ENCODE measurements around the gene THUMPD1.
"Not testable (repeated sequence)": the region's sequence is repeated elsewhere in the genome, so short reads cannot be mapped to it uniquely, and the experiment has no call there.

THUMPD1 gene

DNA sequence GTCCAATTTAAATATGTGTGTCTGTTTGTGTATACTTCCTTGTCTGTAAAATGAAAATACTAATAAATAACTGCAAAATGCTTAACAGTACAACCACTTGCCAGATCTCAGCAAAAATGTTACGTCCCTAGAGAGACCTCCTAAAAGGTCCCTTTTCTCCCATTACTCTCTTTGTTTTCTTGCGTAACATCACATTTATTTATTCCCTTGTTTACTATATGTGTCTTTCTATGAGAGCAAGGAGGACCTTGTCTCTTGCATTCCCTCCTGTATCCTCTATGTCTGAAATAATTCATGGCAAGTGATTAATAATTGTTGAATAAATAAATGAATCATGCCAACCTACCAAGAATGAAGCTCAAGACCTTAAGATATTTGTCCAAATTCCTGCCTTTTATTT is 24.1 kb upstream of the THUMPD1 start:
- H3K27me3 ChIP-seq (ENCODE audit: insufficient read depth, low read length) = no peaks in the 10 kb centered on the region
- H3K4me3 ChIP-seq (ENCODE audit: low read length) = no peak overlapping the region
- H3K27ac ChIP-seq (ENCODE audit: low read length) = no peak overlapping the region
- H3K9me3 ChIP-seq (ENCODE audit: insufficient read depth, low read depth, low read length) = 0 out of 2 replicates have a peak, but pooled peaks cover 3% of the 10 kb centered on the region
- H3K36me3 ChIP-seq (ENCODE audit: insufficient read depth, low read depth, low read length) = no peaks in the 10 kb centered on the region
- no peaks in the 10 kb centered on the region for H3K4me1 ChIP-seq (ENCODE audit: insufficient read depth, low read length)
- no peak overlapping the region for H3K9ac ChIP-seq (ENCODE audit: low read depth, low read length)

DNA sequence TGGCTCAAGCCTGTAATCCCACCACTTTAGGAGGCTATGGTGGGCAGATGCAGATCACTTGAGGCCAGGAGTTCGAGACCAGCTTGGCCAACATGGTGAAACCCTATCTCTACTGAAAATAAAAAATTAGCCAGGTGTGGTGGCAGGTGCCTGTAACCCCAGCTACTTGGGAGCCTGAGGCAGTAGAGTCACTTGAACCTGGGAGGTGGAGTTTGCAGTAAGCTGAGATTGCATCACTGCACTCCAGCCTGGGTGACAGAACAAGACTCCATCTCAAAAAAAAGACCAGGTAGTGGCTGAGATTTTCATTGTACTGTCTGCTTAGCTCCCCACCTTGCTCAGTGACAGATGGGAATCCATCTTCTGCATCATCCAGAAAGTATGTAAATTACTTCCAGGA is 22.8 kb upstream of the THUMPD1 start:
- not testable (repeated sequence) for H3K27ac ChIP-seq (ENCODE audit: low read length); H3K9me3 ChIP-seq (ENCODE audit: insufficient read depth, low read depth, low read length); H3K4me3 ChIP-seq (ENCODE audit: low read length); H3K4me1 ChIP-seq (ENCODE audit: insufficient read depth, low read length); H3K9ac ChIP-seq (ENCODE audit: low read depth, low read length); H3K27me3 ChIP-seq (ENCODE audit: insufficient read depth, low read length); H3K36me3 ChIP-seq (ENCODE audit: insufficient read depth, low read depth, low read length)

- Histone ChIP-seq H3K27me3 (ENCODE audit: insufficient read depth, low read length) (no peaks in the 10 kb centered on the region), H3K9ac (ENCODE audit: low read depth, low read length) (peak within 1 kb of the TSS; percentile 38; the same call in 1 of the 2 replicates), H3K36me3 (ENCODE audit: insufficient read depth, low read depth, low read length) (no peaks in the 10 kb centered on the region), H3K4me1 (ENCODE audit: insufficient read depth, low read length) (no peaks in the 10 kb centered on the region), H3K4me3 (ENCODE audit: low read length) (peak within 1 kb of the TSS; percentile 71), H3K9me3 (ENCODE audit: insufficient read depth, low read depth, low read length) (0 out of 2 replicates have a peak, but pooled peaks cover 3% of the 10 kb centered on the region), H3K27ac (ENCODE audit: low read length) (no peak within 1 kb of the TSS)
These were observed 22.0 kb upstream of the THUMPD1 start, which contains the start of gene ACSM3 for GRCh38 chr16:20763461-20764232. Gene ACSM3 (plus strand): TSS chr16:20764014. CDS start chr16:20770035, 6,021 bp downstream.

DNA sequence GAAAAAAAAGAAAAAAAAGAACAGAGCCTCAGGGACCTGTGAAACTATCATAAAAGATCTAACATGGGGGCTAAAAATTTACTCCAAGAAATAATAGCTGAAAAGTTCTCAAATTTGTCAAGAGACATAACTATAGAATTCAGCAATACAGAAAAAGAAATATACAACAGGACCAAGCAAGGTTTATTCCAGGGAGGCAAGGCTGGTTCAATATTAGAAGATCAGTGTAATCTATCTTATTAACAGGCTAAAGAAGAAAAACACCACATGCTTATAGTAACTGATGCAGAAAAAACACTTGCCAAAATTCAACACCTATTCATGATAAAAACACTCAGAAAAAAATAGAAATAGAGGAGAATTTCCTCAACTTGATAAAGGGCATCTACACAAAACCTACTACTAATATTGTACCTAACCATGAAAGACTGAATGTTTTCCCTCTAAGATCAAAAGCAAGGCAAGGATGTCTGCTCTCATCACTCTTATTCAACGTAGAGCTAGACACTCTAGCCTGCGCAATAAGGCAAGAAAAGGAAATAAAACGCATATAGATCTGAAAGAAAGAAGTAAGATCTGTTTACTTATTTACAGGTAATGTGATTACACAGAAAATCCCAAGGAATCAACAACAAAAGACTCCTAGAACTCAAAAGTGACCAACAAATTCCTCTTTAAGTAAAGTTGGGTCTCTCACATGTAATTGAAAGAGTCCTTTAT is 20.9 kb upstream of the THUMPD1 start:
- Histone ChIP-seq H3K27ac (ENCODE audit: low read length) (no peak overlapping the region), H3K36me3 (ENCODE audit: insufficient read depth, low read depth, low read length) (no peaks in the 10 kb centered on the region), H3K4me1 (ENCODE audit: insufficient read depth, low read length) (no peaks in the 10 kb centered on the region), H3K27me3 (ENCODE audit: insufficient read depth, low read length) (no peaks in the 10 kb centered on the region), H3K4me3 (ENCODE audit: low read length) (no peak overlapping the region), H3K9ac (ENCODE audit: low read depth, low read length) (no peak overlapping the region), H3K9me3 (ENCODE audit: insufficient read depth, low read depth, low read length) (0 out of 2 replicates have a peak, but pooled peaks cover 3% of the 10 kb centered on the region)

DNA sequence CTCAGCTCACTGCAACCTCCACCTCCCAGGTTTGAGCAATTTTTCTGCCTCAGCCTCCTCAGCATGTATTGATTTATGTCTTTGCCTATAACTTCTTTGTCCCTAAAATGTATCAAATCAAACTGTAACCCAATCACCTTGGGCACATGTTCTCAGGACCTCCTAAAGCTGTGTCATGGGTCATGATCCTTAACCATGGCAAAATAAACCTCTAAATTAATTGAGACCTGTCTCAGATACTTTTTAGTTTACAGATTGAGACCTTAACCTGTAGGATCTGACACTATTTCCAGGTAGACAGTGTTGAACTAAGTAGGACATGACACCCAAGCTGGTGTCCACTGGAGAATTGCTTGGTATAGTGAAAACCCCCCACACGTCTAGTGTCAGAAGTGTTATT is 19.6 kb upstream of the THUMPD1 start:
- H3K27me3 ChIP-seq (ENCODE audit: insufficient read depth, low read length) = no peaks in the 10 kb centered on the region
- no peak overlapping the region for H3K27ac ChIP-seq (ENCODE audit: low read length)
- no peak overlapping the region for H3K9ac ChIP-seq (ENCODE audit: low read depth, low read length)
- H3K36me3 ChIP-seq (ENCODE audit: insufficient read depth, low read depth, low read length) = no peaks in the 10 kb centered on the region
- no peak overlapping the region for H3K4me3 ChIP-seq (ENCODE audit: low read length)
- H3K4me1 ChIP-seq (ENCODE audit: insufficient read depth, low read length) = no peaks in the 10 kb centered on the region
- 0 out of 2 replicates have a peak, but pooled peaks cover 3% of the 10 kb centered on the region for H3K9me3 ChIP-seq (ENCODE audit: insufficient read depth, low read depth, low read length)

- Histone ChIP-seq H3K27me3 (ENCODE audit: insufficient read depth, low read length) (no peaks in the 10 kb centered on the region), H3K27ac (ENCODE audit: low read length) (no peak overlapping the region), H3K4me3 (ENCODE audit: low read length) (no peak overlapping the region), H3K4me1 (ENCODE audit: insufficient read depth, low read length) (no peaks in the 10 kb centered on the region), H3K9ac (ENCODE audit: low read depth, low read length) (no peak overlapping the region), H3K36me3 (ENCODE audit: insufficient read depth, low read depth, low read length) (no peaks in the 10 kb centered on the region), H3K9me3 (ENCODE audit: insufficient read depth, low read depth, low read length) (0 out of 2 replicates have a peak, but pooled peaks cover 3% of the 10 kb centered on the region)
These were observed 18.7 kb upstream of the THUMPD1 start for GRCh38 chr16:20760346-20760745.

DNA sequence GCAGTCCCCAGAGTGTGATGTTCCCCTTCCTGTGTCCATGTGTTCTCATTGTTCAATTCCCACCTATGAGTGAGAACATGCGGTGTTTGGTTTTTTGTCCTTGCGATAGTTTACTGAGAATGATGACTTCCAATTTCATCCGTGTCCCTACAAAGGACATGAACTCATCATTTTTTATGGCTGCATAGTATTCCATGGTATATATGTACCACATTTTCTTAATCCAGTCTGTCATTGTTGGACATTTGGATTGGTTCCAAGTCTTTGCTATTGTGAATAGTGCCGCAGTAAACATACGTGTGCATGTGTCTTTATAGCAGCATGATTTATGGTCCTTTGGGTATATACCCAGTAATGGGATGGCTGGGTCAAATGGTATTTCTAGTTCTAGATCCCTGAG is 14.2 kb upstream of the THUMPD1 start:
- not testable (repeated sequence) for H3K36me3 ChIP-seq (ENCODE audit: insufficient read depth, low read depth, low read length); H3K9ac ChIP-seq (ENCODE audit: low read depth, low read length); H3K27me3 ChIP-seq (ENCODE audit: insufficient read depth, low read length); H3K9me3 ChIP-seq (ENCODE audit: insufficient read depth, low read depth, low read length); H3K4me1 ChIP-seq (ENCODE audit: insufficient read depth, low read length); H3K27ac ChIP-seq (ENCODE audit: low read length); H3K4me3 ChIP-seq (ENCODE audit: low read length)

DNA sequence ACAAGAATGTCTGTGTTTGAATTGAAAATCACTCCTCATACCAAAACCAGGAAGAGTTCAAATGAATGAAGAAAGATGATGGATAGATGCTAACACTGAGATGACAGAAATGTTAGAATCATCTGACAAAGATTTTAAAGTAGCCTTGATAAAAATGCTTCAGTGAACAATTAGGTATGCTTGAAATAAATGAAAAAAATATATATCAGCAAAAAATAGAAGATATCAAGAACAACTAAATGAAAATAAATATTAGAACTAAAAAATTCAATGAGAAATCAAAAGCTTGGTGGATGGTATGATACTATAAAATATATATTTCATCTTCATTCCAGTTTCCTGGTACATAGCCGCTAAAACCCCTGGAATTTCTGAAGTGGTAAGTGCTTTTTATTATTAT is 13.6 kb upstream of the THUMPD1 start:
- 0 out of 2 replicates have a peak, but pooled peaks cover 10% of the 10 kb centered on the region for H3K27me3 ChIP-seq (ENCODE audit: insufficient read depth, low read length)
- H3K27ac ChIP-seq (ENCODE audit: low read length) = no peak overlapping the region
- no peaks in the 10 kb centered on the region for H3K36me3 ChIP-seq (ENCODE audit: insufficient read depth, low read depth, low read length)

DNA sequence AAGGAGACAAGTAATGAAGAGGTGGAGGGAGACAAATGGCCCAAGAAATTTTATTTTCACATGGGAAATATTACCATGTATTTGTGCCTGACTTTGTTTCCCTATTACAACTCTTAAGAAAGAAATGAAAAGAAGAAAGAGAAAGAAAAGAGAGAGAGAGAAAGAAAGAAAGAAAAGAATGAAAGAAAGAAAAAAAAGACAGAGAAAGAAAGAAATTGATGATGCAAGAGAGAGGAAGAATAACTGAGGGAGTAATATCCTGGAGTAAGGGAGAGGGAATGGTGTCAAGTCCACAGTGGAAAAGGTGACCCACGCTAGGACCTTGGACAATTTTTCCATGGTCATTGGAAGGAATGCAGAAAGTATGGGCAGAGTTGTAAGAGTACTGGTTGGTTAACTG is 12.1 kb upstream of the THUMPD1 start:
- Histone ChIP-seq H3K27me3 (ENCODE audit: insufficient read depth, low read length) (0 out of 2 replicates have a peak, but pooled peaks cover 10% of the 10 kb centered on the region), H3K27ac (ENCODE audit: low read length) (no peak overlapping the region), H3K9me3 (ENCODE audit: insufficient read depth, low read depth, low read length) (no peaks in the 10 kb centered on the region), H3K9ac (ENCODE audit: low read depth, low read length) (no peak overlapping the region), H3K4me3 (ENCODE audit: low read length) (no peak overlapping the region), H3K36me3 (ENCODE audit: insufficient read depth, low read depth, low read length) (no peaks in the 10 kb centered on the region), H3K4me1 (ENCODE audit: insufficient read depth, low read length) (no peaks in the 10 kb centered on the region)

More for the DNA sequence above, 13.6 kb upstream of the THUMPD1 start:
- no peaks in the 10 kb centered on the region for H3K4me1 ChIP-seq (ENCODE audit: insufficient read depth, low read length)
- no peaks in the 10 kb centered on the region for H3K9me3 ChIP-seq (ENCODE audit: insufficient read depth, low read depth, low read length)
- H3K4me3 ChIP-seq (ENCODE audit: low read length) = no peak overlapping the region
- H3K9ac ChIP-seq (ENCODE audit: low read depth, low read length) = no peak overlapping the region

- Histone ChIP-seq H3K4me3 (ENCODE audit: low read length) (no peak overlapping the region), H3K4me1 (ENCODE audit: insufficient read depth, low read length) (no peaks in the 10 kb centered on the region), H3K27ac (ENCODE audit: low read length) (no peak overlapping the region), H3K9ac (ENCODE audit: low read depth, low read length) (no peak overlapping the region), H3K36me3 (ENCODE audit: insufficient read depth, low read depth, low read length) (no peaks in the 10 kb centered on the region), H3K27me3 (ENCODE audit: insufficient read depth, low read length) (0 out of 2 replicates have a peak, but pooled peaks cover 10% of the 10 kb centered on the region), H3K9me3 (ENCODE audit: insufficient read depth, low read depth, low read length) (peaks cover 11% of the 10 kb centered on the region)
These were observed 8.9 kb upstream of the THUMPD1 start for GRCh38 chr16:20750558-20750957.

- 0 out of 2 replicates have a peak, but pooled peaks cover 9% of the 10 kb centered on the region for H3K27me3 ChIP-seq (ENCODE audit: insufficient read depth, low read length)
- H3K27ac ChIP-seq (ENCODE audit: low read length) = no peak overlapping the region
- no peaks in the 10 kb centered on the region for H3K36me3 ChIP-seq (ENCODE audit: insufficient read depth, low read depth, low read length)
- no peak overlapping the region for H3K4me3 ChIP-seq (ENCODE audit: low read length)
- H3K4me1 ChIP-seq (ENCODE audit: insufficient read depth, low read length) = no peaks in the 10 kb centered on the region
- no peak overlapping the region for H3K9ac ChIP-seq (ENCODE audit: low read depth, low read length)
- peaks cover 11% of the 10 kb centered on the region for H3K9me3 ChIP-seq (ENCODE audit: insufficient read depth, low read depth, low read length)
These were observed 7.9 kb upstream of the THUMPD1 start for GRCh38 chr16:20749474-20749873.

Data from iPS-20b (cell line).